Raji (cell line): ENCODE results near the gene NFATC2.

Source experiments
- POLR2A ChIP-seq: IDR thresholded peaks from 2 replicates; pipeline ENCODE4 v1.6.1; 2011; ENCODE audit warnings: low read depth, low read length, control low read depth; ENCODE audit not compliant: insufficient read depth

NFATC2 gene

DNA sequence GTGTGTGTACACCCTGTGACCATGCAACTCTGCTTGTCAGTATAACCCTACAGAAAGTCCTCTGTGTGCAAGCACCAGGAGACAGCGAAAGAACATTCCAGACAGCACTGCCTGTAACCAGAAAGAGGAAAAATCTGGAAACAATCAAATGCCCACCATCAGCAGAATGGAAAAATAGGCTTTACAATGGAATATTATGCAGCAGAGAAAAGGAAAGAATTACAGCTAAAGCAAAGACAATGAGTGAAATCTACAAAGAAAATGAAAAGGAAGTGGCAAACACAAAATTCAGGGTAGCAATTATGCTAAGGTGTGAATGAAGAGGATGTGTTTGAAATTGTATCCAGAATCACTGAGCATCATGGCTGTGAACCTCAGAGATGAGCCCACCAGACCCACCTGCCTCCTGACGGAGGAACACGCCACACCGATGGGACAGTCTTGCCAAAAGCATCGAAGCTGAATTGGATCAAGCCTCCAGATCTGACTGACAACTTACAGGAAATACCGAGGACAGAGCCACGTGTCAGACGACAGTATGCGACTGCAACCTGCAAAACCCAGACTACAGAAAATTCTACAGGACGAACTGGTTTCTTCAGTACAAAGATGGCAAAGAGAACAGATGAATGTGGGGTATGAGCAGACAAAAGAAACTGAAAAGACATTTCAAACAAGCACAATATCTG is 133.2 kb downstream of the NFATC2 start:
- TF ChIP-seq POLR2A, result no peak

- no peak for TF ChIP-seq POLR2A
Observed at GRCh38 chr20:51404297-51405060, 138.0 kb downstream of the NFATC2 start.

- no peak for TF ChIP-seq POLR2A
Observed at GRCh38 chr20:51403466-51404220, 138.9 kb downstream of the NFATC2 start.

DNA sequence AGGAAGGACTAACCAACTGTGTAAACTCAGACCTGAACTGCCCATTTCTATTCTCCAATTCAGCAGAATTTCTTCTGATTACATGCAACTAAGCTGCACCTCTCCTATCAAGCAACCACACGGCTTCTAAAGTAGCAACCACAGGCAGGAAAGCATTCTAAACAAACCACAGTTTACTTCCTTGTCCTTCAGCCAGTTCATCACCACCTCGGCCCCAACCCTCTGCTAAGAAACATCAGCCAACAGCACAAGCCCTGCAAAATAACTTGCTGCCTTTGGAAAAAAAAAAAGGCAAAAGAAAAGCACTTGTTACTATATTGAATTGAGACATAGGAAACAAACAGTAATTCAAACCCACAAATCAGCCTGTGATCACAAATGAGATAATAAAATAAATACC is 140.3 kb downstream of the NFATC2 start:
- TF ChIP-seq POLR2A, result no peak

GRCh38 chr20:51401496-51401895 is 141.0 kb downstream of the NFATC2 start:
- TF ChIP-seq POLR2A, result no peak

GRCh38 chr20:51400051-51400926 is 142.2 kb downstream of the NFATC2 start:
- TF ChIP-seq POLR2A, result no peak

DNA sequence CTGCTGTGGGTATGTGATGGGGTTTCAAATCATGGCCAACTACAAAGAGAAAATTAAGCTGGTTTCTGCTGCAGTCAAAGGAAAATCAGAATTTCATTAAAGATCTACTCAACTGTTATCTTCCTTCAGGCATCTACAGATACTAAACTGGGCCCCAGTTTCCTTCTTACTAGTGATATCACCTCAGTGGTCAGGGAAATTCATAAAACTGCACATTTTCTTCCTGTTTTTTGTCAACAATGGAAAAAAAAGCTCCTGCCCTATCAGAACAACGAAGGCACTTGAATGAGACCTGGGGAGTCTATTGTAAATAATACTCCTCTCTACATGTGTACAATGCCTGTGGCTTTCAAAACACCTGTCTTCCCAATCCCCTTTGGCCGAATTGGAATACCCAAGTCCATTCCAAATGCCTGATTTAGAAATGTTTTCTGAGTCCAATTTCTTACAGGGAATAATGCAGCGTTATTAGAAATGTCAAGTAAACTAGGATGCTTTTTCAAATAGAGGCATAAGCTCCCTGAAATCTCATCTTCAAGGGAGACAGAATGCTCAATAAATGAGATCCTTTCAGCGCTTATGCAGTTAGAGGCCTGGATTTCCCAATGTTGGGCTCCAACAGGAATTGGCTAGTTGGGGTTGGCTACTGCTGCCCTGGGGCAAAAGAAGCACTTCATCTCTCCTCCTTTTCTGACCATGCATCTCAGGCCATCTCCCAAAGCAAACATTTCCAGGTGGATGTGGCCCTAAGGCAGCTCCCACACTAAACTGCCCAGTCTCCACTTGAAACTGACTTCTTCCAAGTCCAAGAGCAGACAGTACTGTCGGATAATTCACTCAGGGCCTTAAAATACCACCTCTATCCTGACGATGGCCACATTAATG is 143.3 kb downstream of the NFATC2 start:
- no peak for TF ChIP-seq POLR2A

GRCh38 chr20:51398552-51398951 is 144.0 kb downstream of the NFATC2 start:
- no peak for TF ChIP-seq POLR2A

- TF ChIP-seq POLR2A, result no peak
Observed at GRCh38 chr20:51398083-51398482, 144.4 kb downstream of the NFATC2 start.

DNA sequence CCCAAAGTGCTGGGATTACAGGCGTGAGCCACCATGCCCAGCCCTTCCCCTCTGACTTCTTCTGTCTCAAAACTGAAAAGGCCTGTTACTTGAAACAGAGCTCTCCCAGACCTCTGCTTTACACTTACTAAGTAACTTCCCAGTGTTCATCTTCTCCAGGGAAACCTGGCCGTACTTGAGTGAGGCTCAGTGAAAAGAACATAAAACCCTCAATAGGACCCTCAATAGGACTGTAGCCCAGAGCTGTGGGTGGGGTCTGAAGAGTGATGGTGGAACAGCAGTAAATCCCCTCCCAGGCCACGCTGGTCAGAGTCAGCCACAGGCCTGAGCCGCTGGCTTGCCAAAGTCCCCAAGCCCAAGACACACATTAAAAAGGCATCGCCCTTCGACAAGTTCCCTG is 145.4 kb downstream of the NFATC2 start:
- TF ChIP-seq POLR2A, result no peak

DNA sequence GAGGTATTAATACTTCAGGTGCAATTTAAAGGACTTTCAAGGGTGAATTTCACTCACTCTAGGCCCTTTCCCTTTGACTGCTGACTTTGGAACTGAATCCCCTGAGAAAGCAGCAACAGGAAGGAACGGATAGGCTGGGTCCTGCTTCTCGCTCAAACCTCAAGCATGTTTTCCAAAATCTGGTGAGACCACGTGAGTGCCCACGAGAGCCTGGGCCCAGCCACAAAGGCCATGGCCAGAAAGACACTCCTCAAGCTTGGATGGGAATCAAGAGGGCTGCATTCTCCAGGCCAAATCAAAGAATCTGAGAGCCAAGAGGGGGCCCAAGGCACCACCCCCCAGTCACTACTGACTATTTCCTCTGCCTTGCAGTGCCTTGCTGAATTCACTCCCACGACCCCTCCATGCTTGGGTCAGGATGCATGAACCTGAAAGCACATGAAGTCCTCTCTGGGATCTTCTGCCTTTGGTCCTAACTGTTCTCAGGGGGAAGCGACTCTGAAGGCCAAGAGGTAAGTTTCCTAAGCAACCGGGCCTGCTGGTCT is 146.1 kb downstream of the NFATC2 start:
- TF ChIP-seq POLR2A, result no peak

DNA sequence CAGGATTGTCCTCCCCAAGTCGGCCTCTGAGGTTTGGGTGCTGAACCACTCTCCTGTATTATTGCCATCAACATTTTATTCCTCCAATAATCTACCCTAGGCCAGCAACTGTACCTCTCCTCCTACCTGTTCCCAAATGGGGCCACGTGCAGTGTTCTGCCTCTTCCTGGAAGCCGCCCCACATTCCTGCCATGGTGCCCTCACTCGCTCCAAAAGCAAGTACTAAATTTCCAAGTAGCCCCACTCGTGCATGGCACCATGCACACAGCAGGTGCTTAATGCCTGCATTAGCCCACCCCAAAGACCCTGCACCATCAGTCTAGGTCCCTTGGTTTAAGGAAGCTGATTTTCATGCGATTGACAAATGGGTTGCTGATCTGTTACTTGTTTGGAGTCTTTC is 147.8 kb downstream of the NFATC2 start:
- TF ChIP-seq POLR2A, result no peak

DNA sequence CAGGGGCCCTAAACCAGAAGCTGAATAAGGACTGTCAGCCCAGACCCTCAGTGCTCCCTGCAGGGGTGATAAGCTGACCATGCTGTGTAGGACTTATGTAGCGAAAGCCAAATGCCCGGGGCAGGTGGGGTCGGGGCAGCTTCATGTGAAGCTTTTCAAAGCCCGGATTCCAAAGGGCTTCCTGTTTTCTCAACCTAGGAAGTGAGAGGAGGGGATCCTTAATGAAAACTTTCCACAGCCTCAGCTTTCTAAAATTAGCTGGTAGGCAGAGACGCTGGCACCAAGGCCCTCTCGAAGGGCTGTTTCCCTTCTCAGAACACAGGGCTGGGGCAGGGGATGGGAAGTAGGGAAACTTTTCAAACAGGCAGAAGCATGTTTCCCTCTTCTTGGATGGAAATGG is 148.9 kb downstream of the NFATC2 start:
- no peak for TF ChIP-seq POLR2A

- TF ChIP-seq POLR2A, result no peak
Observed at GRCh38 chr20:51392614-51393186, 149.8 kb downstream of the NFATC2 start.

DNA sequence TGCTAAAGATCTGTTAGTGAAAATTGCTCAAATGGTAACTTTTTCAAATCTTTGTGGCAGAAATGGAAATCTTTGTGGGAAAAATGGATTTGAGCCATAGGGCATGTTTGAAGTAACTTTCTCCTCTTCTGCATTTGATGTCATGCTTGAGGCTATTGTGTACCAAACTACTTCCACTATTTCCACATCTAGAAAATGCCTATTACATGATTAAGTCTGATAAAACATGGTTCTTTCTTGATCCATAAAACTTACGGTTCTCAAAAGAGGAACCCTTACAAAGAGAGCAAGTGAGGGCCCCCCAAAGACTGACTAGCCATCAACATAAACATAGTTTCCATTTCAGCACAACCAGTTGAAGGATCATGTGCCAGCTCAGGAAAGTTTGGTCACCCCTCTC is 150.6 kb downstream of the NFATC2 start:
- TF ChIP-seq POLR2A, result no peak
